ENCODE measurements around the gene LILRA6. TPM values are rescaled to one million over a fixed set of nuclear protein-coding genes. Genes with fewer than 3 reads are reported as not detected.
"Not testable (repeated sequence)": the region's sequence is repeated elsewhere in the genome, so short reads cannot be mapped to it uniquely, and the experiment has no call there.

LILRA6 gene
- polyA plus RNA-seq, 2 donors, result 0.08 to 0.26 TPM

- Histone ChIP-seq H3K36me3 (ENCODE audit: control insufficient read depth in 2 of 2, insufficient read depth in 2 of 2, low read length in 1 of 2) (peaks cover 11 to 37% of the 10 kb centered on the region in 2 donors), H3K4me3 (ENCODE audit: low read depth in 1 of 2, low read length in 2 of 2) (no peak overlapping the region), H3K9me3 (ENCODE audit: control insufficient read depth in 2 of 2, insufficient read depth in 1 of 2, low read depth in 1 of 2, low read length in 1 of 2) (no peaks in the 10 kb centered on the region), H3K27me3 (ENCODE audit: control insufficient read depth in 1 of 2, insufficient read depth in 2 of 2, low read length in 2 of 2) (no peaks in the 10 kb centered on the region), H3K4me1 (ENCODE audit: control insufficient read depth in 2 of 2, insufficient read depth in 2 of 2, low read length in 1 of 2) (peaks cover 8 to 20% of the 10 kb centered on the region in 2 donors), H3K27ac (ENCODE audit: low read depth in 2 of 2, low read length in 1 of 2) (peak overlapping the region; percentile 45 to 88)
- 23 to 34% methylated on average over 10 of the region's 10 CpGs for WGBS, 2 donors
These were observed 32.6 kb downstream of the LILRA6 start for GRCh38 chr19:54209811-54210494.

GRCh38 chr19:54209058-54209810, 33.4 kb downstream of the LILRA6 start:
- Histone ChIP-seq H3K4me3 (ENCODE audit: low read depth in 1 of 2, low read length in 2 of 2) (no peak overlapping the region), H3K36me3 (ENCODE audit: control insufficient read depth in 2 of 2, insufficient read depth in 2 of 2, low read length in 1 of 2) (peaks cover 14 to 37% of the 10 kb centered on the region in 2 donors), H3K27ac (ENCODE audit: low read depth in 2 of 2, low read length in 1 of 2) (peak overlapping the region; percentile 45 to 88), H3K4me1 (ENCODE audit: control insufficient read depth in 2 of 2, insufficient read depth in 2 of 2, low read length in 1 of 2) (peaks cover 10 to 20% of the 10 kb centered on the region in 2 donors), H3K9me3 (ENCODE audit: control insufficient read depth in 2 of 2, insufficient read depth in 1 of 2, low read depth in 1 of 2, low read length in 1 of 2) (no peaks in the 10 kb centered on the region), H3K27me3 (ENCODE audit: control insufficient read depth in 1 of 2, insufficient read depth in 2 of 2, low read length in 2 of 2) (no peaks in the 10 kb centered on the region)
- 57 to 64% methylated on average over 24 of the region's 24 CpGs for WGBS, 2 donors

GRCh38 chr19:54208784-54209057, 33.9 kb downstream of the LILRA6 start:
- Histone ChIP-seq H3K4me3 (ENCODE audit: low read depth in 1 of 2, low read length in 2 of 2) (no peak overlapping the region), H3K27ac (ENCODE audit: low read depth in 2 of 2, low read length in 1 of 2) (peak overlapping the region; percentile 38 to 53), H3K36me3 (ENCODE audit: control insufficient read depth in 2 of 2, insufficient read depth in 2 of 2, low read length in 1 of 2) (peaks cover 17 to 37% of the 10 kb centered on the region in 2 donors), H3K27me3 (ENCODE audit: control insufficient read depth in 1 of 2, insufficient read depth in 2 of 2, low read length in 2 of 2) (no peaks in the 10 kb centered on the region), H3K4me1 (ENCODE audit: control insufficient read depth in 2 of 2, insufficient read depth in 2 of 2, low read length in 1 of 2) (peaks cover 10 to 20% of the 10 kb centered on the region in 2 donors), H3K9me3 (ENCODE audit: control insufficient read depth in 2 of 2, insufficient read depth in 1 of 2, low read depth in 1 of 2, low read length in 1 of 2) (no peaks in the 10 kb centered on the region)
- 62 to 74% methylated on average over 8 of the region's 8 CpGs for WGBS, 2 donors

GRCh38 chr19:54207983-54208783, 34.4 kb downstream of the LILRA6 start:
- Histone ChIP-seq H3K9me3 (ENCODE audit: control insufficient read depth in 2 of 2, insufficient read depth in 1 of 2, low read depth in 1 of 2, low read length in 1 of 2) (no peaks in the 10 kb centered on the region), H3K4me3 (ENCODE audit: low read depth in 1 of 2, low read length in 2 of 2) (no peak overlapping the region), H3K27me3 (ENCODE audit: control insufficient read depth in 1 of 2, insufficient read depth in 2 of 2, low read length in 2 of 2) (no peaks in the 10 kb centered on the region), H3K36me3 (ENCODE audit: control insufficient read depth in 2 of 2, insufficient read depth in 2 of 2, low read length in 1 of 2) (peaks cover 20 to 39% of the 10 kb centered on the region in 2 donors), H3K4me1 (ENCODE audit: control insufficient read depth in 2 of 2, insufficient read depth in 2 of 2, low read length in 1 of 2) (peaks cover 13 to 20% of the 10 kb centered on the region in 2 donors), H3K27ac (ENCODE audit: low read depth in 2 of 2, low read length in 1 of 2) (peak overlapping the region; percentile 38 to 53)
- WGBS, 2 donors, result 65 to 66% methylated on average over 18 of the region's 18 CpGs

- Histone ChIP-seq H3K9me3 (ENCODE audit: control insufficient read depth in 2 of 2, insufficient read depth in 1 of 2, low read depth in 1 of 2, low read length in 1 of 2) (no peaks in the 10 kb centered on the region), H3K4me1 (ENCODE audit: control insufficient read depth in 2 of 2, insufficient read depth in 2 of 2, low read length in 1 of 2) (peaks cover 13 to 23% of the 10 kb centered on the region in 2 donors), H3K27ac (ENCODE audit: low read depth in 2 of 2, low read length in 1 of 2) (peak overlapping the region in 1 of 2 donors; percentile 6), H3K4me3 (ENCODE audit: low read depth in 1 of 2, low read length in 2 of 2) (no peak overlapping the region), H3K36me3 (ENCODE audit: control insufficient read depth in 2 of 2, insufficient read depth in 2 of 2, low read length in 1 of 2) (peaks cover 20 to 41% of the 10 kb centered on the region in 2 donors), H3K27me3 (ENCODE audit: control insufficient read depth in 1 of 2, insufficient read depth in 2 of 2, low read length in 2 of 2) (no peaks in the 10 kb centered on the region)
- 73 to 79% methylated on average over 5 of the region's 5 CpGs for WGBS, 2 donors
These were observed 35.0 kb downstream of the LILRA6 start for GRCh38 chr19:54207676-54207982.

- Histone ChIP-seq H3K4me1 (ENCODE audit: control insufficient read depth in 2 of 2, insufficient read depth in 2 of 2, low read length in 1 of 2) (peaks cover 13 to 25% of the 10 kb centered on the region in 2 donors), H3K36me3 (ENCODE audit: control insufficient read depth in 2 of 2, insufficient read depth in 2 of 2, low read length in 1 of 2) (peaks cover 20 to 44% of the 10 kb centered on the region in 2 donors), H3K27ac (ENCODE audit: low read depth in 2 of 2, low read length in 1 of 2) (peak overlapping the region in 1 of 2 donors; percentile 6)
- WGBS, 2 donors, result 67 to 68% methylated on average over 18 to 23 of the region's 23 CpGs
- not testable (repeated sequence) for H3K9me3 ChIP-seq (ENCODE audit: control insufficient read depth in 2 of 2, insufficient read depth in 1 of 2, low read depth in 1 of 2, low read length in 1 of 2); H3K27me3 ChIP-seq (ENCODE audit: control insufficient read depth in 1 of 2, insufficient read depth in 2 of 2, low read length in 2 of 2); H3K4me3 ChIP-seq (ENCODE audit: low read depth in 1 of 2, low read length in 2 of 2)
These were observed 35.4 kb downstream of the LILRA6 start for GRCh38 chr19:54207193-54207592.

- Histone ChIP-seq H3K4me3 (ENCODE audit: low read depth in 1 of 2, low read length in 2 of 2) (no peak overlapping the region), H3K4me1 (ENCODE audit: control insufficient read depth in 2 of 2, insufficient read depth in 2 of 2, low read length in 1 of 2) (peaks cover 16 to 25% of the 10 kb centered on the region in 2 donors), H3K9me3 (ENCODE audit: control insufficient read depth in 2 of 2, insufficient read depth in 1 of 2, low read depth in 1 of 2, low read length in 1 of 2) (no peaks in the 10 kb centered on the region), H3K36me3 (ENCODE audit: control insufficient read depth in 2 of 2, insufficient read depth in 2 of 2, low read length in 1 of 2) (peaks cover 20 to 44% of the 10 kb centered on the region in 2 donors), H3K27me3 (ENCODE audit: control insufficient read depth in 1 of 2, insufficient read depth in 2 of 2, low read length in 2 of 2) (no peaks in the 10 kb centered on the region), H3K27ac (ENCODE audit: low read depth in 2 of 2, low read length in 1 of 2) (no peak overlapping the region)
- WGBS, 2 donors, result 77 to 84% methylated on average over 13 of the region's 13 CpGs
These were observed 35.8 kb downstream of the LILRA6 start for GRCh38 chr19:54206831-54207177.

GRCh38 chr19:54206030-54206830, 36.4 kb downstream of the LILRA6 start:
- Histone ChIP-seq H3K9me3 (ENCODE audit: control insufficient read depth in 2 of 2, insufficient read depth in 1 of 2, low read depth in 1 of 2, low read length in 1 of 2) (no peaks in the 10 kb centered on the region), H3K36me3 (ENCODE audit: control insufficient read depth in 2 of 2, insufficient read depth in 2 of 2, low read length in 1 of 2) (peaks cover 20 to 44% of the 10 kb centered on the region in 2 donors), H3K4me3 (ENCODE audit: low read depth in 1 of 2, low read length in 2 of 2) (no peak overlapping the region), H3K27me3 (ENCODE audit: control insufficient read depth in 1 of 2, insufficient read depth in 2 of 2, low read length in 2 of 2) (no peaks in the 10 kb centered on the region), H3K4me1 (ENCODE audit: control insufficient read depth in 2 of 2, insufficient read depth in 2 of 2, low read length in 1 of 2) (peaks cover 18 to 25% of the 10 kb centered on the region in 2 donors), H3K27ac (ENCODE audit: low read depth in 2 of 2, low read length in 1 of 2) (no peak overlapping the region)
- 85 to 88% methylated on average over 27 of the region's 27 CpGs for WGBS, 2 donors
